GM18870 (cell line): Measurements from ENCODE around the gene GSX1.
"Not testable (repeated sequence)": the region's sequence is repeated elsewhere in the genome, so short reads cannot be mapped to it uniquely, and the experiment has no call there.

Experiments used
- ATAC-seq: cut with Tn5 transposase; IDR thresholded peaks from one replicate; pipeline ENCODE4 v1.9.1; 2021; ENCODE audit warnings: moderate library complexity; ENCODE audit not compliant: unreplicated experiment

GSX1 gene

GRCh38 chr13:27792393-27793218 lies at the start of gene GSX1:
Gene GSX1 (plus strand): TSS chr13:27792483. CDS start chr13:27792691, 208 bp downstream.
- ATAC-seq, result no peak

- no peak for ATAC-seq
Measured at GRCh38 chr13:27744801-27745200, 47.5 kb upstream of the GSX1 start.

DNA sequence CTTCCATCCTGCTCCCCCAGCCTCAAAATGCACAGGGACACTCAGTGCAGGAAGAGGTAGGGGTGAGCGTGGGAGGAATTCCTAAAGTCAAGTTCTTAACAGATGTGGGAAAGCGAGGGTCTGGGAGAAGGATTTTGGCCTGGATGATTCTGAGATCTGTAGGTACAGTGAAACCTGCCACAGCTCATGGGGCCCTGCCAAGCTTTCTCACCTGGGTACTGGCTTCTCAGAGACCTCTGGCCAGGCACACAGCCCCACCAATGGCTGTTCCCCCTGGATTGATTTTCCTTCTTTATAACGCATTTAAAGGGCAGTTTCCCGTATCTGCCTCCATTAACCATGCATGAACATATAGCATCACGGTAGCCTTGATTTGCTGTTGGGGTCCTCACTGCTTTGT lies 47.0 kb upstream of the GSX1 start:
- no peak for ATAC-seq

DNA sequence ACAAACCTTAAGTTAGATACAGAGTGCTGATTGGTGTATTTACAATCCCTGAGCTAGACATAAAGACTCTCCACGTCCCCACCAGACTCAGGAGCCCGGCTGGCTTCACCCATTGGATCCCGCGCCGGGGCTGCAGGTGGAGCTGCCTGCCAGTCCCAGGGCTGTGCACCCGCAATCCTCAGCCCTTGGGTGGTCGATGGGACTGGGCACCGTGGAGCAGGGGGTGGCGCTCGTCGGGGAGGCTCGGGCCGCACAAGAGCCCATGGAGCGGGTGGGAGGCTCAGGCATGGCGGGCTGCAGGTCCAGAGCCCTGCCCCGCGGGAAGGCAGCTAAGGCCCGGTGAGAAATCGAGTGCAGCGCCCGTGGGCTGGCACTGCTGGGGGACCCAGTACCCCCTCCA lies 44.1 kb upstream of the GSX1 start:
- ATAC-seq, result not testable (repeated sequence)

GRCh38 chr13:27751953-27752532 lies 40.2 kb upstream of the GSX1 start:
- ATAC-seq, result no peak

DNA sequence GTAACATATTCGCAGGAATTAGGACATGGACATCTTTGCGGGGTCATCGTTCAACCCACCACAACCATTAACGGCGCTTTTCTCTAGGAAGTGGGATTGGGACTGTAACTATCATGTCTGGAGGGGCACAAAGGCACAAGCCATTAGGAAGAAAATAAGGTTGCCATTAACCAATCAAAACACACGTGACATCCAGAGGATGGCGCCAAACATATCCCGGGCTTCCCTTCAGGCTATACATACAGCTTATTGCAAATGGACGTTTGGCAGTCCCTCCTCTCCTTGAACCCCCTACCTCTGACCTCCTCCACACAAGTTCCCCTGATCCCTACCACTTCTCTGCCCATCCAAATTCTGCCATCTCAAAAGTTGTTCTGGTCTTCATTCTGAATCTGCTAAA lies 26.6 kb upstream of the GSX1 start:
- no peak for ATAC-seq

GRCh38 chr13:27770809-27771208 lies 21.5 kb upstream of the GSX1 start:
- ATAC-seq, result no peak

- ATAC-seq, result no peak
Measured at GRCh38 chr13:27772651-27773425, 19.4 kb upstream of the GSX1 start.

GRCh38 chr13:27774169-27774568 lies 18.1 kb upstream of the GSX1 start:
- no peak for ATAC-seq

GRCh38 chr13:27774651-27775050 lies 17.6 kb upstream of the GSX1 start:
- ATAC-seq, result no peak

DNA sequence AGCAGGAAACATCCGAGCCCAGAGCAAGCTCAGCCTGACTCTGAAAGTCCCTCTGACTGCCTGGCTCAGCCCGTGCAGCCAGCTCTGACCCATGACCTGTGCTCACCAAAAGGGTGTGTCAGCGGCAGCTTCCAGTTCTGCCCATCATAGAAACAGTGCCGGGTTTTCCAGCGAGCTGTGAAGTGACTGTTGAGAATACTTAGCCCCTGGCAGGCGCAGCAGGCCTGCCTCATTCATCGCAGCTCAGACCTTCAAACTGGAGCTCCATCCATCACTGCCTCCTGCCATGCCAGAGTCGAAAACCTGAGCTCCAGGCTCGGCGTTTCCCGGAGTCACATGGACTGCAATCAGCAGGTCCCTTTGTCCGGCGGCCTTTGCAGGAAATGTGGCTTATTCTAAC lies 16.3 kb upstream of the GSX1 start:
- ATAC-seq, result no peak

- no peak for ATAC-seq
Measured at GRCh38 chr13:27782151-27782550, 10.1 kb upstream of the GSX1 start.

DNA sequence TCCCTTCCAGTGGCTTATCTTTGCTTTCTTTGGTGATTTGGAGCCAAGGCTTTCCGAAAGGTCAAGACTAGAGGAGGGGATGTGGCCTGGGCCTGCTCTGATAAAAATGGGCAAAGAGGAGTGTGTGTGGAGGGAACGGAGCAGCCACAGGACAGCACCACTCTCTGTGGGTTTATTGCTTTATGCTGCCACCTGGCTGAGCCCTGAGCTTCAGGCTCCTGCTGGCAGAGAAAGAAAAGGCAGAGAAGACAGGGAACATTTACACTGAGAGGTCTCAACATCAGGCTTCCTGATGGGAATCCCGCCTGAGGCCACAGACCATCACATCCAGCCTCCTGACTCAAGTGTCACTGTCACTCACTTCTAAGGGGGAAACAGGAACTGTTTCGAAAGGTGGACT lies 9.2 kb upstream of the GSX1 start:
- no peak for ATAC-seq

- ATAC-seq, result no peak
Measured at GRCh38 chr13:27788271-27788670, 4.0 kb upstream of the GSX1 start.

DNA sequence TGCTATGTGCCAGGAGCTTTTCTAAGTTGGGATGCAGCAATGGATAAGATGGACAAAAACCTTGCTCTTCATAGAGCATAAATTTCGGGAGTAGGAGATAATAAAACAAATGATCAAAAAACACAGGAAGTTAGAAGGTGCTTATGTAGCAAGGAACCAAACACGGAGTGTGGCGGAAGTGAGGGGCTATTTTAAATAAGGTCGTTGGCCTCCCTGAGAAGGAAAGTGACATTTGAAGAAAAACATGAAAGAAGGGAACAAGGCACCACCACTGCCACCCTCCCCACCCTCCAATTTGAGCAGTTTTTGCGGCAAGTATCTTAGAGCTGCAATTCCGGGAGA lies 3.2 kb upstream of the GSX1 start:
- ATAC-seq, result no peak

DNA sequence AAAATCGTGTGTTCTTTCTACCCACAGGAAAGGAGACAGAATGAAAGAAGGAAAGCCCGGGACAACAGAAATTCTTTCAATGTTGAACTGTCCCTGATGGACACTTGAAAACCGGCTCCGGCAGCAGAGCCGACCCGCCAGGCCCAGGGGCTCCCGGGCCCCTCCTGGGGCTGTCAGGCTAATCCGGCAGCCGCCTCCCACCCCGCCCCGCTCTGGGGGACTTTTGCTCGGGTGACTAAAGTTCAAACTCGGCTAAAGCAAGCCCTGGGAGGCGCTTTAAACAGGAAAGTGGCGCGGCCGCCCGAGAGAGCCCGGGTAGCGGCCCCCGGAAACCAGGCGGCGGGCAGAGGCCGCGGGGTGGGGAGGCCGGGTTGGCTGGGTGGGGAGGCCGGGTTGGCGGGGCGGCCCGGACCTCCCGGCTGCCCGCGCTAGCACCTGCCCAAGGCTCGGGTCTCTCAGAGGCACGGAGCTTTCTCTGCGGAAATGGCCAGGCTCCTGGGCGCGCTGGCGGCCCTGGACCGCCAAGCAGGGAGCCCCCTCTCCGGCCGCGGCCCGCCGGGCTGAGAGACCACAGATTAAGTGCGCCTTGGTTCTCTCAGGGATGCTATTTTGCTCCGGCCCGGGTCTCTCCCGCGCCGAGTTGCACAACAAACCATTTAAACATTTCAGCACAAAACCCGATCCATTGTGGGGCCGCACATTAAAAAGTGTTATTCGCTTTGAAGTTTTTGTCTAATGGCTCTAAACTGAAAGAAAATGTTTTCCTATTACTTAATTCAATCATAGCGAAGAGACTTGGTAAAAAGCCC lies 2.6 kb upstream of the GSX1 start:
- ATAC-seq, result no peak

- no peak for ATAC-seq
Measured at GRCh38 chr13:27790523-27790922, 1.8 kb upstream of the GSX1 start.

GRCh38 chr13:27791146-27791900 lies 960 bp upstream of the GSX1 start:
- ATAC-seq, result no peak

DNA sequence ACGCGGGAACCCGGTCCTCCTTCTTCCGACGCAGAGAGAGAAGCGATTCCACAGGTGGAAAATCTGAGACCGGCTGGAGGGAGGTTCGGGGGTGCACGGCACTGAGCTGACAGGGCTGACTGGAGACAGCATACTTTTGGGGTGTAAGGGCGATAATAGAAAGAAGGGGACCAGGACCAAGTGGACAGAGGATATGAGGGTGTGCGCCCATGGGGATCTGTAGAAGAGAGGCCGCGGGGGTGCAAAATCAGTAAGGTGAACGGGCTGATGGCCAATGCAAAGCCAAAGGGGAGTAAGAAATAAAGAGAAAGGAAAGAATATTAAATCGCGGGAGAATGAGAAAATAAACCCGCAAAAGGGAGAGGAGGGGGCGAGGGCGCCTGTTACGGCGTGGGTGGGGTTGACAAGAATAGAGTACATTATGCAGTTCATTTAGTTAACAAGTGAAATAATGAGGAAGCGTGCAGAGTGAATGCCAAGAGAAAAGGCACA lies 336 bp upstream of the GSX1 start:
- ATAC-seq, result no peak
